Psoas muscle (tissue), 8 donors: ENCODE measurements around the gene CDX4. TPM values are rescaled to one million over a fixed set of nuclear protein-coding genes. Genes with fewer than 3 reads are reported as not detected.
"Not testable (repeated sequence)": the region's sequence is repeated elsewhere in the genome, so short reads cannot be mapped to it uniquely, and the experiment has no call there.

Source experiments
- ATAC-seq, 4 donors: fragments of 200-7000 bp; cut with Tn5 transposase; one replicate each; pipeline ENCODE4 v1.9.1; 2020; ENCODE audit warnings: moderate library complexity in 3 of 4, mild to moderate bottlenecking in 2 of 4
- DNase-seq, 2 donors: peaks; one replicate each; pipeline ENCODE4 v3.0.0-alpha.2; 2020
- H3K27ac ChIP-seq: fragments of 200-600 bp; one replicate; pipeline ENCODE4 v1.8.0; 2022
- H3K27me3 ChIP-seq, 3 donors: fragments of 200-600 bp in 1 of 3; one replicate each; pipeline versions ENCODE4 v1.6.1 to v1.8.0; 2013 to 2022; ENCODE audit warnings: low read length in 2 of 3, mild to moderate bottlenecking in 2 of 3, moderate library complexity in 1 of 3; ENCODE audit not compliant: insufficient read depth in 3 of 3
- H3K36me3 ChIP-seq, 2 donors: fragments of 200-600 bp in 1 of 2; one replicate each; pipeline versions ENCODE4 v1.6.1 to v1.8.0; 2013 to 2022; ENCODE audit warnings: low read depth in 1 of 2, mild to moderate bottlenecking in 1 of 2, moderate library complexity in 1 of 2; ENCODE audit not compliant: insufficient read depth in 1 of 2
- H3K4me1 ChIP-seq: fragments of 200-600 bp; one replicate; pipeline ENCODE4 v1.8.0; 2022
- H3K4me3 ChIP-seq: fragments of 200-600 bp; one replicate; pipeline ENCODE4 v1.8.0; 2022; ENCODE audit warnings: mild to moderate bottlenecking
- H3K9me3 ChIP-seq: fragments of 200-600 bp; one replicate; pipeline ENCODE4 v1.8.0; 2022
- CTCF ChIP-seq: fragments of 200-600 bp; IDR thresholded peaks from one replicate; pipeline ENCODE4 v1.8.0; 2022; ENCODE audit warnings: antibody characterized with exemption
- WGBS, 3 donors: extraction: QIAGEN DNeasy Blood & Tissue Kit; methylation state at CpG; one replicate each; pipeline versions ENCODE4 v1.1.6 to v1.1.7; 2013; 5-methylcytosine and 5-hydroxymethylcytosine counted together
- intact Hi-C, 2 donors: fragments of 100-400 bp; cut with DNase I; formaldehyde crosslinking; loops; one replicate each; pipeline versions ENCODE4 v1.11.0 to v1.14.2; 2022
- polyA plus RNA-seq, 3 donors: library from polyadenylated mRNA; stranded (reverse); fragments of 200-250 nt; gene quantifications; one replicate each; pipeline ENCODE4 v1.2.3, GENCODE V29; 2013
- total RNA-seq, 4 donors: library from RNA; stranded (reverse); fragmentation: NEBNext Ultra II Directional in 2 of 4; extraction: Animal tissue kit (Norgen Biotek cat#: 25700) in 2 of 4; gene quantifications; one replicate each; pipeline versions ENCODE4 v1.2.1 to v1.2.4, GENCODE V29; 2021 to 2023
- donor health status: healthy with polysubstance abuse.
- donor health status: DM: no; HTN: no; CAD: no; lungs with moderate emphysema.
- donor health status: Bipolar disorder and iron deficiency.
- donor health status: healthy.
- donor health status: DM: yes; HTN: yes; CAD: no.
- donor health status: DM: no; HTN: no; CAD: no.
- donor health status: DM: no; HTN: no; CAD: no.
- donor health status: DM: yes; HTN: yes; CAD: no.

Gene CDX4
- total and polyA plus RNA-seq, 7 donors: not detected

DNA sequence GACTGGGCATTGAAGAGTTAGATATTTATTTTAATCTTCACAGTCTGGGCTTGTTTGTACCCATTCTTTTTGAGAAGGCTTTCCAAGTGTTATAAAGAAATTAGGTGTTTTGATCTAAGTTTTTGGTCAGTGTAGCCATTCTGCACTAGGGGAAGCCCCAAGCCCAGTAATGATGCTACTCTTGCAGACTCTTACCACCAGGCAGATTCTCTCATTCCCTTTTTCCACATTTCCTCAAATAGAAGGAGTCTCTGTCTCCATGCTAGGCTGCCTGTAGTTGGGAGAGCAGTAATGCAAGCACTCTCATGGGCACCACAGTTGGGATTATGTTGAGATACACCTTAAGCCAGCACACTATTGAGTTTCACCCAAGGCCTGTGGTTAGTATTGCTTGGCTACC, 21.5 kb downstream of the CDX4 start:
- TF ChIP-seq CTCF: no peak
- DNase-seq (no peak), ATAC-seq (no peak)
- intact Hi-C loops: no loop called here
- Histone ChIP-seq H3K27ac (no peak overlapping the region), H3K4me1 (no peaks in the 10 kb centered on the region), H3K9me3 (peaks cover 4% of the 10 kb centered on the region), H3K4me3 (no peak overlapping the region), H3K27me3 (peaks cover 0 to 6% (median 0%) of the 10 kb centered on the region in 3 donors), H3K36me3 (no peaks in the 10 kb centered on the region)

- 86 to 97% (median 92%) methylated on average over 4 of the region's 4 CpGs for WGBS, 3 donors
- TF ChIP-seq CTCF: no peak
- no peaks in the 10 kb centered on the region for H3K9me3 ChIP-seq
- no peaks in the 10 kb centered on the region for H3K4me1 ChIP-seq
- H3K36me3 ChIP-seq: no peaks in the 10 kb centered on the region
- intact Hi-C loops: no loop called here
- H3K4me3 ChIP-seq: no peak overlapping the region
- no peak for DNase-seq
- no peak overlapping the region for H3K27ac ChIP-seq
- ATAC-seq: no peak
- peaks cover 0 to 34% (median 0%) of the 10 kb centered on the region in 3 donors for H3K27me3 ChIP-seq
Measured at GRCh38 chrX:73478961-73479360, 32.1 kb downstream of the CDX4 start.

DNA sequence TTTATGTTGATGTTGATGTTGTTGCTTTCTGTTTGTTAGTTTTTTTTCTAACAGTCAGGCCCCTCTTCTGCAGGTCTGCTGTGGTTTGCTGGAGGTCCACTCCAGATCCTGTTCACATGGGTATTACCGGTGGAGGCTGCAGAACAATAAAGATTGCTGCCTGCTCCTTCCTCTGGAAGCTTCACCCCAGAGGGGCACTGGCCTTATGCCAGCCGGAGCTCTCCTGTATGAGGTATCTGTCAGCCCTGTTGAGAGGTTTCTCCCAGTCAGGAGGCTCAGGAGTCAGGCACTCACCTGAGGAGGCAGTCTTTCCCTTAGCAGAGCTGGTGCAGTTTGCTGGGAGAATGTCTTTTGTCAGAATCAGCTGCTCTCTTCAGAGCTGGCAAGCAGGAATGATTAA, 34.7 kb downstream of the CDX4 start:
- no peak for DNase-seq
- Histone ChIP-seq H3K27me3 (peaks cover 0 to 29% (median 0%) of the 10 kb centered on the region in 3 donors), H3K4me3 (no peak overlapping the region), H3K27ac (no peak overlapping the region), H3K4me1 (no peaks in the 10 kb centered on the region), H3K36me3 (no peaks in the 10 kb centered on the region), H3K9me3 (no peaks in the 10 kb centered on the region)
- ATAC-seq: no peak
- no peak for TF ChIP-seq CTCF
- 59 to 83% (median 82%) methylated on average over 2 of the region's 2 CpGs for WGBS, 3 donors
- intact Hi-C loops: no loop called here

DNA sequence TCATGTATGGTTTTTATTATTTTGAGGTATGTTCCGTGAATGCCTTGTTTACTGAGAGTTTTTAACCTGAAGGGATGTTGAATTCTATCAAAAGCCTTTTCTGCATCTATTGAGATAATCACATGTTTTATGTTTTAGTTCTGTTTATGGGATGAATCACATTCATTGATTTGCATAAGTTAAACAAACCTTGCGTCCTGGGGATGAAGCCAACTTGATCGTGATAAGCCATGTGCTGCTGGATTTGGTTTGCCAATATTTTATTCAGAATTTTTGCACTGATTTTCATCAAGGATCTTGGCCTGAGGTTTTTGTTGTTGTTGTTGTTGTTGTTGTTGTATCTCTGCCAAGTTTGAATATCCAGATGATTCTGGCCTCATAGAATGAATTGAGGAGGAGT, 43.8 kb downstream of the CDX4 start:
- Histone ChIP-seq H3K4me3 (no peak overlapping the region), H3K27me3 (peaks cover 0 to 6% (median 0%) of the 10 kb centered on the region in 3 donors), H3K36me3 (no peaks in the 10 kb centered on the region), H3K9me3 (no peaks in the 10 kb centered on the region), H3K4me1 (no peaks in the 10 kb centered on the region), H3K27ac (no peak overlapping the region)
- TF ChIP-seq CTCF: no peak
- intact Hi-C loops: no loop called here
- DNase-seq: no peak
- ATAC-seq: no peak
- WGBS, 3 donors: 71 to 89% (median 87%) methylated on average over 3 of the region's 3 CpGs

DNA sequence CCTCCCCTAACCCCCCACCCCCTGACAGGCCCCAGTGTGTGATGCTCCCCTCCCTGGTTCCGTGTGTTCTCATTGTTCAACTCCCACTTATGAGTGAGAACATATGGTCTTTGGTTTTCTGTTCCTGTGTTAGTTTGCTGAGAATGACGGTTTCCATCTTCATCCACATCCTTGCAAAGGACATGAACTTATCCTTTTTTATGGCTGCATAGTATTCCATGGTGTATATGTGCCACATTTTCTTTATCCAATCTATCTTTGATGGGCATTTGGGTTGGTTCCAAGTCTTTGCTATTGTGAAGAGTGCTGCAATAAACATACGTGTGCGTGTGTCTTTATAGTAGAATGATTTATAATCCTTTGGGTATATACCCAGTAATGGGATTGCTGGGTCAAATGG, 45.3 kb downstream of the CDX4 start:
- H3K9me3 ChIP-seq, intact Hi-C loops, H3K4me1 ChIP-seq, DNase-seq, H3K27ac ChIP-seq, H3K36me3 ChIP-seq, ATAC-seq, H3K4me3 ChIP-seq: not testable (repeated sequence)
- WGBS, 3 donors: 84 to 92% (median 87%) methylated on average over 2 to 4 of the region's 4 CpGs
- H3K27me3 ChIP-seq: peaks cover 0 to 14% (median 0%) of the 10 kb centered on the region in 3 donors

Other genes with a start within 250 kb of the CDX4 start
- gene NAP1L2, start 232.2 kb upstream of the CDX4 start, total RNA-seq: 1 to 10 TPM in 1 of 4 donors, under 1 TPM in 3; 0.54 to 2.1 (median 0.97) TPM
- under 1 TPM; 0.10 to 0.93 (median 0.63) TPM for gene NAP1L2, start 232.2 kb upstream of the CDX4 start, polyA plus RNA-seq
- gene CHIC1, start 116.1 kb downstream of the CDX4 start, total RNA-seq: 1 to 10 TPM; 1.2 to 6.8 (median 4.2) TPM
- gene CHIC1, start 116.1 kb downstream of the CDX4 start, polyA plus RNA-seq: 1 to 10 TPM in 1 of 3 donors, under 1 TPM in 2; 0.70 to 2.7 (median 0.90) TPM